ENCODE results near the gene NOX1. TPM values are rescaled to one million over a fixed set of nuclear protein-coding genes. Genes with fewer than 3 reads are reported as not detected.
A peak's percentile ranks its signal among the peaks of the same experiment; 100 is the strongest.
"Not testable (repeated sequence)": the region's sequence is repeated elsewhere in the genome, so short reads cannot be mapped to it uniquely, and the experiment has no call there.

The NOX1 gene
- total RNA-seq, 2 donors from 2014 or later, result 0.82 TPM; not detected in 1

- H3K27ac ChIP-seq, result peak overlapping the region in 1 of 2 donors; percentile 42
Measured at GRCh38 chrX:100819534-100819836, 54.7 kb downstream of the NOX1 start.

GRCh38 chrX:100817340-100817739, 56.8 kb downstream of the NOX1 start:
- no peaks in the 10 kb centered on the region for H3K27me3 ChIP-seq
- H3K9me3 ChIP-seq, result no peaks in the 10 kb centered on the region
- H3K27ac ChIP-seq, result no peak overlapping the region
- H3K36me3 ChIP-seq, result no peaks in the 10 kb centered on the region
- H3K4me1 ChIP-seq, result no peaks in the 10 kb centered on the region
- no peak for TF ChIP-seq CTCF (IDR thresholded peaks at IDR 0.05)
- H3K4me3 ChIP-seq, result no peak overlapping the region
- DNase-seq (ENCODE audit: low spot score), result no peak

More at GRCh38 chrX:100819534-100819836, 54.7 kb downstream of the NOX1 start:
- H3K4me1 ChIP-seq, result no peaks in the 10 kb centered on the region
- peaks cover 6% of the 10 kb centered on the region for H3K36me3 ChIP-seq
- H3K9me3 ChIP-seq, result no peaks in the 10 kb centered on the region
- no peak for TF ChIP-seq CTCF (IDR thresholded peaks at IDR 0.05)
- H3K27me3 ChIP-seq, result no peaks in the 10 kb centered on the region
- H3K4me3 ChIP-seq, result peak overlapping the region; percentile 58 to 61
- DNase-seq (ENCODE audit: low spot score), result no peak

- H3K27me3 ChIP-seq, result no peaks in the 10 kb centered on the region
- no peaks in the 10 kb centered on the region for H3K9me3 ChIP-seq
- H3K4me1 ChIP-seq, result no peaks in the 10 kb centered on the region
- DNase-seq (ENCODE audit: low spot score), result no peak
- no peak overlapping the region for H3K27ac ChIP-seq
- H3K36me3 ChIP-seq, result no peaks in the 10 kb centered on the region
- TF ChIP-seq CTCF (IDR thresholded peaks at IDR 0.05), result no peak
- H3K4me3 ChIP-seq, result no peak overlapping the region
Measured at GRCh38 chrX:100812216-100813158, 61.7 kb downstream of the NOX1 start.

GRCh38 chrX:100808265-100808664, 65.9 kb downstream of the NOX1 start:
- H3K27me3 ChIP-seq; DNase-seq (ENCODE audit: low spot score); H3K27ac ChIP-seq; H3K36me3 ChIP-seq; H3K4me1 ChIP-seq; H3K4me3 ChIP-seq: not testable (repeated sequence)
- H3K9me3 ChIP-seq, result peaks cover 0 to 22% of the 10 kb centered on the region in 2 donors

- no peak for TF ChIP-seq CTCF (IDR thresholded peaks at IDR 0.05)
- Histone ChIP-seq H3K27ac (no peak overlapping the region), H3K27me3 (no peaks in the 10 kb centered on the region)
Measured at GRCh38 chrX:100804780-100805179, 69.4 kb downstream of the NOX1 start.

GRCh38 chrX:100802843-100803242, 71.3 kb downstream of the NOX1 start:
- H3K4me1 ChIP-seq, result no peaks in the 10 kb centered on the region
- no peak overlapping the region for H3K27ac ChIP-seq
- no peak overlapping the region for H3K4me3 ChIP-seq
- no peak for DNase-seq (ENCODE audit: low spot score)
- no peak for TF ChIP-seq CTCF (IDR thresholded peaks at IDR 0.05)
- H3K9me3 ChIP-seq, result peaks cover 0 to 22% of the 10 kb centered on the region in 2 donors
- H3K27me3 ChIP-seq, result no peaks in the 10 kb centered on the region
- H3K36me3 ChIP-seq, result no peaks in the 10 kb centered on the region

More at GRCh38 chrX:100804780-100805179, 69.4 kb downstream of the NOX1 start:
- peaks cover 0 to 22% of the 10 kb centered on the region in 2 donors for H3K9me3 ChIP-seq
- no peak overlapping the region for H3K4me3 ChIP-seq
- DNase-seq (ENCODE audit: low spot score), result no peak
- no peaks in the 10 kb centered on the region for H3K36me3 ChIP-seq
- H3K4me1 ChIP-seq, result no peaks in the 10 kb centered on the region

All from right atrium auricular region (tissue), 2 donors.